ENCODE measurements around the gene ST3GAL3.
A peak's percentile ranks its signal among the peaks of the same experiment; 100 is the strongest.

Gene ST3GAL3

GRCh38 chr1:43687301-43688108 lies 19.8 kb upstream of the ST3GAL3 start:
- peaks cover 0 to 13% (median 11%) of the 10 kb centered on the region in 4 experiments for H3K4me1 ChIP-seq (ENCODE audit: control extremely low read depth in 1 of 4, control insufficient read depth in 4 of 4, insufficient read depth in 4 of 4, low read length in 3 of 4)
- no peak for DNase-seq
- no peaks in the 10 kb centered on the region for H3K27me3 ChIP-seq (replicated peaks in 2 of 5; ENCODE audit: control insufficient read depth in 4 of 5, insufficient read depth in 5 of 5, low read length in 4 of 5)
- POLR2A ChIA-PET: interaction anchor here (1.1 kb wide), 1 partner anchor 37 kb away, joined by 5 read pairs; the partner anchor contains the start of gene KDM4A
- H3K36me3 ChIP-seq (ENCODE audit: control insufficient read depth in 4 of 4, insufficient read depth in 4 of 4, low read length in 3 of 4): peaks cover 33 to 94% (median 81%) of the 10 kb centered on the region in 4 experiments
- no peak overlapping the region for H3K27ac ChIP-seq (ENCODE audit: insufficient read depth in 1 of 2, low read depth in 1 of 2, low read length in 2 of 2, poor library complexity in 1 of 2, severe bottlenecking in 2 of 2)
- WGBS (ENCODE audit: insufficient coverage): 97% methylated on average over 5 of the region's 5 CpGs
- CTCF ChIA-PET: interaction anchor here (0.8 to 1.6 kb wide), 5 partner anchors 11 to 158 kb away, joined by 3 to 4 read pairs (median 3); partner anchors contain the start of gene KDM4A
- no peaks in the 10 kb centered on the region for H3K9me3 ChIP-seq (ENCODE audit: control extremely low read depth in 1 of 5, control insufficient read depth in 4 of 5, insufficient read depth in 2 of 5, low read depth in 1 of 5, low read length in 4 of 5)
- no peak overlapping the region for H3K4me3 ChIP-seq (ENCODE audit: control insufficient read depth in 1 of 7, extremely low read depth in 1 of 7, insufficient read depth in 4 of 7, low read depth in 2 of 7, low read length in 6 of 7)

- peak overlapping the region in 1 of 2 experiments; percentile 7 for H3K27ac ChIP-seq (ENCODE audit: insufficient read depth in 1 of 2, low read depth in 1 of 2, low read length in 2 of 2, poor library complexity in 1 of 2, severe bottlenecking in 2 of 2)
- WGBS (ENCODE audit: insufficient coverage): 83% methylated on average over 1 of the region's 2 CpGs
- peaks cover 0 to 13% (median 11%) of the 10 kb centered on the region in 4 experiments for H3K4me1 ChIP-seq (ENCODE audit: control extremely low read depth in 1 of 4, control insufficient read depth in 4 of 4, insufficient read depth in 4 of 4, low read length in 3 of 4)
- H3K36me3 ChIP-seq (ENCODE audit: control insufficient read depth in 4 of 4, insufficient read depth in 4 of 4, low read length in 3 of 4): peaks cover 38 to 94% (median 82%) of the 10 kb centered on the region in 4 experiments
- no peaks in the 10 kb centered on the region for H3K27me3 ChIP-seq (replicated peaks in 2 of 5; ENCODE audit: control insufficient read depth in 4 of 5, insufficient read depth in 5 of 5, low read length in 4 of 5)
- no peak for DNase-seq
- ChIA-PET CTCF (interaction anchor here (0.8 to 1.4 kb wide), 3 partner anchors 17 to 158 kb away, joined by 3 read pairs; no protein-coding TSS in a partner anchor), POLR2A (interaction anchor here (1.1 kb wide), 1 partner anchor 38 kb away, joined by 5 read pairs; the partner anchor contains the start of gene KDM4A)
- H3K4me3 ChIP-seq (ENCODE audit: control insufficient read depth in 1 of 7, extremely low read depth in 1 of 7, insufficient read depth in 4 of 7, low read depth in 2 of 7, low read length in 6 of 7): no peak overlapping the region
- no peaks in the 10 kb centered on the region for H3K9me3 ChIP-seq (ENCODE audit: control extremely low read depth in 1 of 5, control insufficient read depth in 4 of 5, insufficient read depth in 2 of 5, low read depth in 1 of 5, low read length in 4 of 5)
Observed at GRCh38 chr1:43688109-43688387, 19.3 kb upstream of the ST3GAL3 start.

GRCh38 chr1:43688594-43689000 lies 18.7 kb upstream of the ST3GAL3 start:
- peaks cover 38 to 94% (median 82%) of the 10 kb centered on the region in 4 experiments for H3K36me3 ChIP-seq (ENCODE audit: control insufficient read depth in 4 of 4, insufficient read depth in 4 of 4, low read length in 3 of 4)
- H3K4me1 ChIP-seq (ENCODE audit: control extremely low read depth in 1 of 4, control insufficient read depth in 4 of 4, insufficient read depth in 4 of 4, low read length in 3 of 4): peaks cover 0 to 13% (median 11%) of the 10 kb centered on the region in 4 experiments
- ChIA-PET CTCF (interaction anchor here (0.8 to 1.4 kb wide), 5 partner anchors 17 to 255 kb away, joined by 3 to 4 read pairs (median 3); no protein-coding TSS in a partner anchor), POLR2A (no interaction called here)
- H3K27ac ChIP-seq (ENCODE audit: insufficient read depth in 1 of 2, low read depth in 1 of 2, low read length in 2 of 2, poor library complexity in 1 of 2, severe bottlenecking in 2 of 2): peak overlapping the region in 1 of 2 experiments; percentile 7
- no peaks in the 10 kb centered on the region for H3K27me3 ChIP-seq (replicated peaks in 2 of 5; ENCODE audit: control insufficient read depth in 4 of 5, insufficient read depth in 5 of 5, low read length in 4 of 5)
- H3K4me3 ChIP-seq (ENCODE audit: control insufficient read depth in 1 of 7, extremely low read depth in 1 of 7, insufficient read depth in 4 of 7, low read depth in 2 of 7, low read length in 6 of 7): no peak overlapping the region
- peak in 2 of 3 donors; percentile 45 to 61 for DNase-seq
- no peaks in the 10 kb centered on the region for H3K9me3 ChIP-seq (ENCODE audit: control extremely low read depth in 1 of 5, control insufficient read depth in 4 of 5, insufficient read depth in 2 of 5, low read depth in 1 of 5, low read length in 4 of 5)
- WGBS (ENCODE audit: insufficient coverage): 35% methylated on average over 2 of the region's 2 CpGs

GRCh38 chr1:43689289-43689688 lies 18.0 kb upstream of the ST3GAL3 start:
- 73% methylated on average over 2 of the region's 2 CpGs for WGBS (ENCODE audit: insufficient coverage)
- ChIA-PET POLR2A (no interaction called here), CTCF (interaction anchor here (0.9 to 1.3 kb wide), 3 partner anchors 15 to 254 kb away, joined by 3 to 4 read pairs (median 3); no protein-coding TSS in a partner anchor)
- Histone ChIP-seq H3K4me1 (ENCODE audit: control extremely low read depth in 1 of 4, control insufficient read depth in 4 of 4, insufficient read depth in 4 of 4, low read length in 3 of 4) (peaks cover 0 to 13% (median 11%) of the 10 kb centered on the region in 4 experiments), H3K36me3 (ENCODE audit: control insufficient read depth in 4 of 4, insufficient read depth in 4 of 4, low read length in 3 of 4) (peaks cover 41 to 93% (median 83%) of the 10 kb centered on the region in 4 experiments), H3K9me3 (ENCODE audit: control extremely low read depth in 1 of 5, control insufficient read depth in 4 of 5, insufficient read depth in 2 of 5, low read depth in 1 of 5, low read length in 4 of 5) (no peaks in the 10 kb centered on the region), H3K4me3 (ENCODE audit: control insufficient read depth in 1 of 7, extremely low read depth in 1 of 7, insufficient read depth in 4 of 7, low read depth in 2 of 7, low read length in 6 of 7) (no peak overlapping the region), H3K27me3 (replicated peaks in 2 of 5; ENCODE audit: control insufficient read depth in 4 of 5, insufficient read depth in 5 of 5, low read length in 4 of 5) (no peaks in the 10 kb centered on the region), H3K27ac (ENCODE audit: insufficient read depth in 1 of 2, low read depth in 1 of 2, low read length in 2 of 2, poor library complexity in 1 of 2, severe bottlenecking in 2 of 2) (no peak overlapping the region)
- no peak for DNase-seq

- no peak for DNase-seq
- H3K27me3 ChIP-seq (replicated peaks in 2 of 5; ENCODE audit: control insufficient read depth in 4 of 5, insufficient read depth in 5 of 5, low read length in 4 of 5): no peaks in the 10 kb centered on the region
- peaks cover 49 to 98% (median 94%) of the 10 kb centered on the region in 4 experiments for H3K36me3 ChIP-seq (ENCODE audit: control insufficient read depth in 4 of 4, insufficient read depth in 4 of 4, low read length in 3 of 4)
- H3K4me3 ChIP-seq (ENCODE audit: control insufficient read depth in 1 of 7, extremely low read depth in 1 of 7, insufficient read depth in 4 of 7, low read depth in 2 of 7, low read length in 6 of 7): no peak overlapping the region
- no peak overlapping the region for H3K27ac ChIP-seq (ENCODE audit: insufficient read depth in 1 of 2, low read depth in 1 of 2, low read length in 2 of 2, poor library complexity in 1 of 2, severe bottlenecking in 2 of 2)
- CTCF ChIA-PET: no interaction called here
- no peaks in the 10 kb centered on the region for H3K9me3 ChIP-seq (ENCODE audit: control extremely low read depth in 1 of 5, control insufficient read depth in 4 of 5, insufficient read depth in 2 of 5, low read depth in 1 of 5, low read length in 4 of 5)
- WGBS (ENCODE audit: insufficient coverage): 98% methylated on average over 10 of the region's 10 CpGs
- POLR2A ChIA-PET: no interaction called here
- H3K4me1 ChIP-seq (ENCODE audit: control extremely low read depth in 1 of 4, control insufficient read depth in 4 of 4, insufficient read depth in 4 of 4, low read length in 3 of 4): peaks cover 0 to 13% (median 11%) of the 10 kb centered on the region in 4 experiments
Observed at GRCh38 chr1:43691871-43692815, 15.2 kb upstream of the ST3GAL3 start.

GRCh38 chr1:43693371-43693770 lies 14.0 kb upstream of the ST3GAL3 start:
- WGBS (ENCODE audit: insufficient coverage): 93% methylated on average over 5 of the region's 6 CpGs
- Histone ChIP-seq H3K4me1 (ENCODE audit: control extremely low read depth in 1 of 4, control insufficient read depth in 4 of 4, insufficient read depth in 4 of 4, low read length in 3 of 4) (peaks cover 0 to 9% (median 8%) of the 10 kb centered on the region in 4 experiments), H3K9me3 (ENCODE audit: control extremely low read depth in 1 of 5, control insufficient read depth in 4 of 5, insufficient read depth in 2 of 5, low read depth in 1 of 5, low read length in 4 of 5) (no peaks in the 10 kb centered on the region), H3K4me3 (ENCODE audit: control insufficient read depth in 1 of 7, extremely low read depth in 1 of 7, insufficient read depth in 4 of 7, low read depth in 2 of 7, low read length in 6 of 7) (no peak overlapping the region), H3K27me3 (replicated peaks in 2 of 5; ENCODE audit: control insufficient read depth in 4 of 5, insufficient read depth in 5 of 5, low read length in 4 of 5) (no peaks in the 10 kb centered on the region), H3K27ac (ENCODE audit: insufficient read depth in 1 of 2, low read depth in 1 of 2, low read length in 2 of 2, poor library complexity in 1 of 2, severe bottlenecking in 2 of 2) (no peak overlapping the region), H3K36me3 (ENCODE audit: control insufficient read depth in 4 of 4, insufficient read depth in 4 of 4, low read length in 3 of 4) (peaks cover 48 to 98% (median 96%) of the 10 kb centered on the region in 4 experiments)
- ChIA-PET POLR2A (no interaction called here), CTCF (no interaction called here)
- no peak for DNase-seq
